ENCODE data around the gene ZNF385B.
"Not testable (repeated sequence)": the region's sequence is repeated elsewhere in the genome, so short reads cannot be mapped to it uniquely, and the experiment has no call there.

ZNF385B gene

GRCh38 chr2:179793902-179794301 is 67.5 kb downstream of the ZNF385B start:
- no peak for TF ChIP-seq CTCF (conservative IDR thresholded peaks at IDR 0.05; ENCODE audit: low read depth, low read length)
- no peak overlapping the region for H3K4me3 ChIP-seq (ENCODE audit: low read depth, low read length)
- no peak for DNase-seq (ENCODE audit: low read depth)

GRCh38 chr2:179793238-179793637 is 68.2 kb downstream of the ZNF385B start:
- no peak for TF ChIP-seq CTCF (conservative IDR thresholded peaks at IDR 0.05; ENCODE audit: low read depth, low read length)
- H3K4me3 ChIP-seq (ENCODE audit: low read depth, low read length), result no peak overlapping the region
- DNase-seq (ENCODE audit: low read depth), result no peak

GRCh38 chr2:179790235-179791217 is 70.9 kb downstream of the ZNF385B start:
- no peak for DNase-seq (ENCODE audit: low read depth)
- no peak for TF ChIP-seq CTCF (conservative IDR thresholded peaks at IDR 0.05; ENCODE audit: low read depth, low read length)
- H3K4me3 ChIP-seq (ENCODE audit: low read depth, low read length), result no peak overlapping the region

GRCh38 chr2:179788104-179788503 is 73.3 kb downstream of the ZNF385B start:
- no peak for TF ChIP-seq CTCF (conservative IDR thresholded peaks at IDR 0.05; ENCODE audit: low read depth, low read length)
- DNase-seq (ENCODE audit: low read depth), result no peak
- no peak overlapping the region for H3K4me3 ChIP-seq (ENCODE audit: low read depth, low read length)

- no peak for TF ChIP-seq CTCF (conservative IDR thresholded peaks at IDR 0.05; ENCODE audit: low read depth, low read length)
- DNase-seq (ENCODE audit: low read depth), result no peak
- no peak overlapping the region for H3K4me3 ChIP-seq (ENCODE audit: low read depth, low read length)
Measured at GRCh38 chr2:179787601-179788000, 73.8 kb downstream of the ZNF385B start.

- no peak for TF ChIP-seq CTCF (conservative IDR thresholded peaks at IDR 0.05; ENCODE audit: low read depth, low read length)
- no peak overlapping the region for H3K4me3 ChIP-seq (ENCODE audit: low read depth, low read length)
- no peak for DNase-seq (ENCODE audit: low read depth)
Measured at GRCh38 chr2:179785902-179786301, 75.5 kb downstream of the ZNF385B start.

- not testable (repeated sequence) for H3K4me3 ChIP-seq (ENCODE audit: low read depth, low read length); DNase-seq (ENCODE audit: low read depth)
Measured at GRCh38 chr2:179782346-179782745, 79.1 kb downstream of the ZNF385B start.

Measured in choroid plexus epithelial cell (primary cell).